H9 (cell line): Measurements from ENCODE around the gene SLC4A11. TPM values are rescaled to one million over a fixed set of nuclear protein-coding genes. Genes with fewer than 3 reads are reported as not detected.
A peak's percentile ranks its signal among the peaks of the same experiment; 100 is the strongest.

Source experiments
- DNase-seq: peaks from one replicate; pipeline ENCODE4 v3.0.0-alpha.2; 2017
- H2AFZ ChIP-seq: one replicate; pipeline ENCODE4 v1.6.1; 2013; ENCODE audit warnings: mild to moderate bottlenecking, low read length, control low read depth, moderate library complexity
- H2AK5ac ChIP-seq: 2 replicates; pipeline ENCODE4 v1.6.1; 2013; ENCODE audit warnings: low read length, control low read depth, mixed read lengths; ENCODE audit not compliant: insufficient read length
- H2BK120ac ChIP-seq: one replicate; pipeline ENCODE4 v1.6.1; 2013; ENCODE audit warnings: low read depth, mild to moderate bottlenecking, low read length, control low read depth, inconsistent platforms; ENCODE audit not compliant: poor library complexity, severe bottlenecking
- H2BK12ac ChIP-seq: 2 replicates; pipeline ENCODE4 v1.6.1; 2013; ENCODE audit warnings: low read length, control low read depth, mixed read lengths, low read depth; ENCODE audit not compliant: insufficient read length
- H2BK15ac ChIP-seq: 2 replicates; pipeline ENCODE4 v1.6.1; 2013; ENCODE audit warnings: low read depth, low read length, control low read depth
- H2BK20ac ChIP-seq: one replicate; pipeline ENCODE4 v1.6.1; 2013; ENCODE audit warnings: low read depth, mild to moderate bottlenecking, low read length, control low read depth, inconsistent platforms; ENCODE audit not compliant: poor library complexity, severe bottlenecking
- H2BK5ac ChIP-seq: 2 replicates; pipeline ENCODE4 v1.6.1; 2013; ENCODE audit warnings: low read length, control low read depth, mixed read lengths; ENCODE audit not compliant: insufficient read length
- H3K14ac ChIP-seq: 2 replicates; pipeline ENCODE4 v1.6.1; 2013; ENCODE audit warnings: low read length, control low read depth; ENCODE audit not compliant: insufficient read depth
- H3K18ac ChIP-seq: 2 replicates; pipeline ENCODE4 v1.6.1; 2013; ENCODE audit warnings: low read depth, mild to moderate bottlenecking, mixed read lengths, low read length, control low read depth; ENCODE audit not compliant: insufficient read length
- H3K23ac ChIP-seq: 2 replicates; pipeline ENCODE4 v1.6.1; 2013; ENCODE audit warnings: low read length, control low read depth, mixed read lengths, low read depth; ENCODE audit not compliant: insufficient read length
- H3K23me2 ChIP-seq: 2 replicates; pipeline ENCODE4 v1.6.1; 2013; ENCODE audit warnings: low read depth, mild to moderate bottlenecking, mixed read lengths, low read length, control low read depth; ENCODE audit not compliant: insufficient read length, poor library complexity, severe bottlenecking
- H3K27ac ChIP-seq: 2 replicates; pipeline ENCODE4 v1.5.1; 2013; ENCODE audit warnings: low read length, control low read depth, mixed read lengths, low read depth; ENCODE audit not compliant: insufficient read length
- H3K27me3 ChIP-seq: 2 replicates; pipeline ENCODE4 v1.6.1; 2013; ENCODE audit warnings: low read length, control low read depth, inconsistent platforms; ENCODE audit not compliant: insufficient read depth
- H3K4ac ChIP-seq: 2 replicates; pipeline ENCODE4 v1.6.1; 2013; ENCODE audit warnings: low read depth, mild to moderate bottlenecking, control low read depth, inconsistent platforms, low read length, moderate library complexity
- H3K4me1 ChIP-seq: 2 replicates; pipeline ENCODE4 v1.6.1; 2013; ENCODE audit warnings: low read length, control low read depth, inconsistent platforms; ENCODE audit not compliant: insufficient read depth
- H3K4me2 ChIP-seq: 2 replicates; pipeline ENCODE4 v1.6.1; 2013; ENCODE audit warnings: low read length, control low read depth, mixed read lengths; ENCODE audit not compliant: insufficient read length, insufficient read depth
- H3K56ac ChIP-seq: 2 replicates; pipeline ENCODE4 v1.6.1; 2013; ENCODE audit warnings: low read depth, mild to moderate bottlenecking, mixed read lengths, low read length, control low read depth; ENCODE audit not compliant: insufficient read length
- H3K79me1 ChIP-seq: 2 replicates; pipeline ENCODE4 v1.6.1; 2013; ENCODE audit warnings: low read depth, mild to moderate bottlenecking, moderate library complexity, low read length, control low read depth, inconsistent platforms; ENCODE audit not compliant: insufficient read depth, poor library complexity, severe bottlenecking
- H3K79me2 ChIP-seq: 2 replicates; pipeline ENCODE4 v1.6.1; 2013; ENCODE audit warnings: low read length, control low read depth, inconsistent platforms; ENCODE audit not compliant: insufficient read depth
- H3K9ac ChIP-seq: 2 replicates; pipeline ENCODE4 v1.6.1; 2013; ENCODE audit warnings: low read length, control low read depth, mixed read lengths; ENCODE audit not compliant: insufficient read length; ENCODE audit errors: extremely low read depth
- H3K9me3 ChIP-seq: one replicate; pipeline ENCODE4 v1.6.1; 2013; ENCODE audit warnings: low read depth, low read length, inconsistent platforms; ENCODE audit not compliant: control insufficient read depth
- H3T11ph ChIP-seq: one replicate; pipeline ENCODE4 v1.6.1; 2013; ENCODE audit warnings: mild to moderate bottlenecking, low read length, control low read depth, inconsistent platforms
- H4K20me1 ChIP-seq: one replicate; pipeline ENCODE4 v1.6.1; 2013; ENCODE audit not compliant: control insufficient read depth, insufficient read length, insufficient read depth
- H4K5ac ChIP-seq: 2 replicates; pipeline ENCODE4 v1.6.1; 2013; ENCODE audit warnings: low read depth, mild to moderate bottlenecking, mixed read lengths, low read length, control low read depth; ENCODE audit not compliant: insufficient read length
- H4K8ac ChIP-seq: replicated peaks from 2 replicates; pipeline ENCODE4 v1.6.1; 2013; ENCODE audit warnings: low read length, control low read depth, mixed read lengths, low read depth; ENCODE audit not compliant: insufficient read length
- H4K91ac ChIP-seq: 2 replicates; pipeline ENCODE4 v1.6.1; 2013; ENCODE audit warnings: low read depth, mild to moderate bottlenecking, moderate library complexity, mixed read lengths, low read length, control low read depth; ENCODE audit not compliant: insufficient read length
- H3K27ac Mint-ChIP-seq, 3 experiments: 2 replicates in 2 of 3; 3 replicates in 1 of 3; pipeline ENCODE4 v1.8.0; 2020 to 2021; ENCODE audit warnings: mixed read lengths in 3 of 3, mild to moderate bottlenecking in 1 of 3, moderate library complexity in 1 of 3
- H3K27me3 Mint-ChIP-seq: 2 replicates; pipeline ENCODE4 v1.8.0; 2021; ENCODE audit warnings: low read depth, mild to moderate bottlenecking, moderate library complexity, mixed read lengths
- H3K36me3 Mint-ChIP-seq, 3 experiments: 2 replicates in 2 of 3; 3 replicates in 1 of 3; pipeline ENCODE4 v1.8.0; 2020 to 2021; ENCODE audit warnings: low read depth in 3 of 3, mixed read lengths in 3 of 3; ENCODE audit not compliant: insufficient read depth in 1 of 3
- H3K4me1 Mint-ChIP-seq, 2 experiments: 2 replicates each; pipeline ENCODE4 v1.8.0; 2020; ENCODE audit warnings: mixed read lengths in 2 of 2
- H3K4me3 Mint-ChIP-seq, 2 experiments: 2 replicates in 1 of 2; 3 replicates in 1 of 2; pipeline ENCODE4 v1.8.0; 2020 to 2021; ENCODE audit warnings: mild to moderate bottlenecking in 2 of 2, mixed read lengths in 2 of 2, moderate library complexity in 1 of 2
- H3K9me3 Mint-ChIP-seq, 2 experiments: 2 replicates in 1 of 2; 3 replicates in 1 of 2; pipeline ENCODE4 v1.8.0; 2020; ENCODE audit warnings: mild to moderate bottlenecking in 2 of 2, mixed read lengths in 2 of 2, moderate library complexity in 1 of 2
- CTCF ChIP-seq: fragments of 200-600 bp; sonication (generic); conservative IDR thresholded peaks from 3 replicates; pipeline ENCODE4 v1.8.0; 2021; ENCODE audit warnings: antibody characterized with exemption, mild to moderate bottlenecking
- WGBS: extraction: QIAGEN DNeasy Blood & Tissue Kit; methylation state at CpG from one replicate; pipeline ENCODE4 v1.1.7; 2013; ENCODE audit warnings: missing lambda C conversion rate, low lambda C conversion rate, mixed read lengths; ENCODE audit not compliant: insufficient read length; ENCODE audit errors: extremely low coverage; 5-methylcytosine and 5-hydroxymethylcytosine counted together
- total RNA-seq: library from RNA; stranded (reverse); gene quantifications from 2 replicates; pipeline ENCODE4 v1.2.1, GENCODE V29; 2021

The SLC4A11 gene
- total RNA-seq, 1 experiment from 2014 or later: 29.4 TPM

- H2BK20ac ChIP-seq: no peak overlapping the region
- no peaks in the 10 kb centered on the region for H3K23me2 ChIP-seq
- WGBS: no CpG with 5 or more reads among the region's 4 CpGs
- no peak overlapping the region for H3K9ac ChIP-seq
- no peak overlapping the region for H3K14ac ChIP-seq
- Mint-ChIP-seq H3K36me3 (peaks cover 0 to 4% (median 0%) of the 10 kb centered on the region in 3 experiments; a peak in 3 of 7 replicates), H3K27me3 (no peaks in the 10 kb centered on the region), H3K9me3 (no peaks in the 10 kb centered on the region), H3K4me1 (peaks cover 0 to 10% of the 10 kb centered on the region in 2 experiments; a peak in 2 of 4 replicates), H3K4me3 (no peak overlapping the region), H3K27ac (peak overlapping the region in 1 of 3 experiments; percentile 35; a peak in 1 of 7 replicates)
- no peak overlapping the region for H2BK5ac ChIP-seq
- no peaks in the 10 kb centered on the region for H3K27me3 ChIP-seq
- H3K4ac ChIP-seq: no peak overlapping the region
- no peak overlapping the region for H3K23ac ChIP-seq
- no peak overlapping the region for H4K8ac ChIP-seq
- H3K4me2 ChIP-seq: no peak overlapping the region
- no peak overlapping the region for H2AK5ac ChIP-seq
- no peaks in the 10 kb centered on the region for H3K79me1 ChIP-seq
- H3K18ac ChIP-seq: no peak overlapping the region
- H3K4me1 ChIP-seq: no peaks in the 10 kb centered on the region
- H4K5ac ChIP-seq: no peak overlapping the region
- no peak overlapping the region for H2AFZ ChIP-seq
- no peak for DNase-seq
- no peak overlapping the region for H2BK120ac ChIP-seq
- H2BK12ac ChIP-seq: no peak overlapping the region
- H3K9me3 ChIP-seq: no peaks in the 10 kb centered on the region
- no peak overlapping the region for H3K27ac ChIP-seq
- H3K79me2 ChIP-seq: no peaks in the 10 kb centered on the region
- H3K56ac ChIP-seq: no peak overlapping the region
- H2BK15ac ChIP-seq: no peak overlapping the region
- H4K91ac ChIP-seq: no peak overlapping the region
- no peak for TF ChIP-seq CTCF
- no peak overlapping the region for H3T11ph ChIP-seq
- H4K20me1 ChIP-seq: no peaks in the 10 kb centered on the region
Observed at GRCh38 chr20:3273371-3273770, 34.4 kb upstream of the SLC4A11 start.
